ENCODE measurements around the gene SH3RF3.

The SH3RF3 gene

DNA sequence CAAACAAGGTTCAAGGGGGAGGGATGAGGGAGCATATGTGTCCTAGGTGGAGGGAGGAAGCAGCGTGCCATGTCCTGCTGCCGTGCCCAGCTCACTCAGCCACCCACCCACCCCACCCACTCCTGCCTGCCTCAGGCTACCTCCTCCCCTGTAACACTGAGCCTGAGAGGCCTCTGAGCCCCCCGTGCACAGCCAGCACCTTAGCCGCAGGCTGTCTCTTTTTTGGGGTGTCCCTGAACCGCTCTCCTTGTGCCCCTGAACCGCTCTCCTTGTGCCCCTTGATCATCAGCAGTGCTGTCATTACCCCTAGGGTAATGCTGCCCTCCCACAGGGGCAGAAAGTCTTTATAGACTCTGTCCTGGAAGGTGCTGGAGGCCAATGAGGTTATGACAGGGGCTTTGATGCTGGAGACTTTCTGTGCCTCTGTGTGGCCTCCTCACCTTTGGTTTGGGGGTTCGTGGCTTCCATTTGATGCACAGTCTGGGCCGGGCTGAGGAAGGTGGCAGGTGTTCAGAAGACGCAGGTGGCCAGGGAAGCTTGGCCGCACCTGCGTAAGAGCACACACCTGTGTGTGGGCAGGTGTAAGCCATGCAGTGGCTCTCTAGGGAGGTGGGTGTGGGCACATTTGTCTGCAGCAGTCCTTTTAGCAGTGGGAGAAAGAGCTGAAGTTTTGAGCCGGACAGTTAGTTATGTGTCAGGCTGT, 344.8 kb downstream of the SH3RF3 start:
- DNase-seq (ENCODE audit: low read depth in 2 of 2): no peak

DNA sequence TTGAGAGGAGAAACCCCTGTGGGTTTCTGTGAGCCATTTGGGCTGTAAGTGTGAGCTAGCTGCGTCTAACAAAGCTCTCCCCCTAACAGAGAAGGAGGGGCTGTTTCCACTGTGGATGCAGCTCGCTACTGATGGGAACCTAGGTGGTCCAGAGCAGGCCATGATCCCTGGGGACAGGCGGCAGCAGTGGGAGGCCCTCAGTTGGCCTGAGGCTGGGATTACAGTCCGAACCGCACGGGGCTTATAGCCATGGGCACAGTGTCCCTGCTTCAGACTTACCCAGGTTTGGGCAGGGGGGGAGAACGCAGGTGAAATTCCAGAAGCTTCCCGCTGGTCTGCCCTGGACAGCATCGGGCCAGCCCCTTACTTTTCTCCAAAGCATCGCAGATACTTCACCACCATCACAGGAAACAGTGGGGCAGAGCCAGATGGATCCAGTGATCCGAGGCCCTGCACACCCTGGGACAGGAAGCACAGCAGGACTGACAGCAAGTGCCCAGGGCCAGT, 345.4 kb downstream of the SH3RF3 start:
- no peak for DNase-seq (ENCODE audit: low read depth in 2 of 2)

- DNase-seq (ENCODE audit: low read depth in 2 of 2): no peak
These were observed 346.7 kb downstream of the SH3RF3 start for GRCh38 chr2:109475531-109476210.

DNA sequence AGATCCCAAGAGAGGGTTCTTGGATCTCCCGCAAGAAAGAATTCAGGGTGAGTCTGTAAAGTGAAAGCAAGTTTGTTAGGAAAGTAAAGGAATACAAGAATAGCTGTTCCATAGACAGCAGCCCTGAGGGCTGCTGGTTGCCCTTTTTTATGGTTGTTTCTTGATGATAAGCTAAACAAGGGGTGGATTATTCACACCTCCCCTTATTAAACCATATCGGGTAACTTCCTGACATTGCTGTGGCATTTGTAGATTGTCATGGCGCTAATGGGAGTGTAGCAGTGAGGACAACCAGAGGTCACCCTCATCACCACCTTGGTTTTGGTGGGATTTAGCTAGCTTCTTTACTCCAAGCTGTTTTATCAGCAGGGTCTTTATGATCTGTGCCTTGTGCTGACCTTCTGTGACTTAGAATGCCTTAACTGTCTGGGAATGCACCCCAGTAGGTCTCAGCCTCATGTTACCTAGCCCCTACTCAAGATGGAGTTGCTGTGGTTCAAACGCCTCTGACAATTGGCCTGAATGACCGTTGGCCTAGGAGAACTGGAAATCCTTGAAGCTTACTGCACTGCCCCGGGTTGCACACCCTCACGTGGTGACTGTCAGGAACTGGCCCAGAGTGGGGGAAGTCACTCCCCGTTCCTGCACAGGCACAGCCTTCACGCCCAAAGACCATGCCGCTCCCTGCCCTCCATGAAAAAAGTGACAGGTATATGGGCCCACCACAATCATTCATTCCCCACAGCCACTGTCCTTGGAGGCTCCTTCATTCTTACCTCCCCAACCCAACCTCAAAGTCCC, 347.8 kb downstream of the SH3RF3 start:
- no peak for DNase-seq (ENCODE audit: low read depth in 2 of 2)

DNA sequence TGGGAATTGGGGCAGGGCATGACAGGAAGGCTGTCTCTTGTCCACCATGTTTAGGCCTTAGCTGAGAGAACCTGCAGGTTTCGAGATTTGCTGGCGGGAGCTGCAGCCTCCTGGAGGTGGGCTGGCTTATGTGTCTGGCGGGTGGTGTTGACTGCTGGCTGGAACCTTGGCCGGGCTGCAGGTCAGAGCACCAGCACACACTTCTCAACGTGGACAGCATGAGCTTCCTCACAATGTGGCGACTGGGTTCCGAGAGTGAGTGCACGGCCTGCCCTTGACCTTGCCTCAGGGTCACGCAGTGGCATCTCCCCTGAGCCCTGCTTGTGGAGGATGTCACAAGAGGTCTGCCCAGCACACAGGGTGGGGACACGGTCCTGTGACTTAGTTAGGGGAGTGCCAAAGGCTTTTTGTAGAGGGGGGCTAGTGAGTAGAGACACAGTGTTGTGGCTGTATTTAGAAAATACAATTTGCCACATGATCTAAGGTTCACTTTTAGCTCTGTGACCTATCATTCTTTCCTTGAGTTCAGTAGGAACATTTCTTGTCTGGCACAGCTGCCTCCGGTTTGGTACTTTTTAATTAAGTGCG, 350.0 kb downstream of the SH3RF3 start:
- no peak for DNase-seq (ENCODE audit: low read depth in 2 of 2)

- no peak for DNase-seq (ENCODE audit: low read depth in 2 of 2)
These were observed 350.8 kb downstream of the SH3RF3 start for GRCh38 chr2:109479804-109480203.

DNA sequence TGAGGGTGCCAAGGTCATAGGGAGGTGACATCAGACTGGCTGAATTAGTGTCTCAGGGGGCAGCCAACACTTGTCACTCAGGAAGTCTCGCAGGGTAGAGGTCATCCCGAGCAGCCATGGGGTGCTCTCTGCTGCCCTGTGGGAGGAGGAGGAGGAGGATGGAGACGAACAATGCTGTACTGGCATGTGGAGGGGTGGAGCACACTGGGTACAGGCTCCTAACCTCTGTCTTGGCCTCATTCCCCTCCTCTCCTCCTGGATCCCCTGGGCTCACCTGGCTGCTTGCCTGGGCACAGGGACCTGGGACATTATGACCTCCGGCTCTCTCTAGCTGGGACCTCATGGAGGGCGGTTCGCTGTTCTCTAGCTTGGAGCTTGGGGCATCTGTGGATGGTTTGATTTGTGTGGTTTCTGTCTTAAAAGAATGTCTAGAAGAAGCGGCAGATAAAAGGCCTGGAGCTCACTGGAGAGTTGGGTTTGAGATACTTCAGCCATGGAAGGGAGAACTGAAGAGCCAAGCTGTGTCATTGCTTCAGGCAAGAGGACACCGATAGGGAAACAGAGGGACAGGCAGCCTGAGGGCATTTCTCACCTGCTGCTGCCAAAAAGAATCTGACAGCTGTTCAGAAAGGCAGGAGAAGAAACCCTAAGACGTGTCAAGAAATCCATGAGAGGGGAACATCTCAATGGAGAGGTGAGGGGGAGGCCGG, 351.6 kb downstream of the SH3RF3 start:
- DNase-seq (ENCODE audit: low read depth in 2 of 2): no peak

DNA sequence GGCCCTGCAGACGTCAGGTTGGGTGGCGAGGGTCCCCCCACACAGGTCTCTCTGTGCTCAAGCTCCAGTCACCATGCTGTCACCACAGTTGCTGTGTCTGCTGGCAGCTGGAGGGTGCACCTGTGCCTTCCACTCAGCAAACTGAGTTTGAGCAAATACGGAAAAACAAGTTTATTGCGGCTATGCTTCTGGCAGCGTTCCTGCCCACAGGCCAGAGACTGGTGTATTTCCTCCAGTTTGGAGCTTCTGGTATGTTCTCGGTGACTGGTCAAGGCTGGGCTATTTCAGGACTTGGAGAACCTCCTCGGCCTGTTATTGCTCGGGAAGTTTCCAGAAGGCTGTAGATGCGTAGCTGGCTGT, 352.2 kb downstream of the SH3RF3 start:
- DNase-seq (ENCODE audit: low read depth in 2 of 2): no peak

DNA sequence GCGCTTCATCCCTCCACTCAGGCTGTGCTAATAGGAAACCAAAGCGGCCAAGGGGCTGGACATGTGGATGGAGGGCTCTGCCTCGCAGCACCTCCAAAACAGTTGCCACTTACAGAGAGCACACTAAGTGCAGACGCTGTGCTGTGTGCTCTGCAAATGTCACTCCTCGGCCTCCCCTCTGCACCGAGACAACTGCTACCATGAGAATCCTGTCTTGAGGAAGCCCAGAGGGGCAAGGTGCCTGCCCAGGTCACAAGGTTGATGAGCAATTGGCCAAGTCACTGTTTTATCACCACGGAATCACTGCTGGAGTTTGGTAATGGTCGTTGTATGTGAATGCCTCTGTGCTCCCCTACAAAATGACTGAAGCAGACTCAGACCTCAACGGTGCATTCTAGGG, 352.6 kb downstream of the SH3RF3 start:
- no peak for DNase-seq (ENCODE audit: low read depth in 2 of 2)

GRCh38 chr2:109482361-109482861, 353.4 kb downstream of the SH3RF3 start:
- no peak for DNase-seq (ENCODE audit: low read depth in 2 of 2)

GRCh38 chr2:109486711-109487535, 357.9 kb downstream of the SH3RF3 start:
- DNase-seq (ENCODE audit: low read depth in 2 of 2): no peak

GRCh38 chr2:109487536-109487869, 358.5 kb downstream of the SH3RF3 start:
- no peak for DNase-seq (ENCODE audit: low read depth in 2 of 2)

GRCh38 chr2:109487871-109488655, 359.1 kb downstream of the SH3RF3 start:
- no peak for DNase-seq (ENCODE audit: low read depth in 2 of 2)

DNA sequence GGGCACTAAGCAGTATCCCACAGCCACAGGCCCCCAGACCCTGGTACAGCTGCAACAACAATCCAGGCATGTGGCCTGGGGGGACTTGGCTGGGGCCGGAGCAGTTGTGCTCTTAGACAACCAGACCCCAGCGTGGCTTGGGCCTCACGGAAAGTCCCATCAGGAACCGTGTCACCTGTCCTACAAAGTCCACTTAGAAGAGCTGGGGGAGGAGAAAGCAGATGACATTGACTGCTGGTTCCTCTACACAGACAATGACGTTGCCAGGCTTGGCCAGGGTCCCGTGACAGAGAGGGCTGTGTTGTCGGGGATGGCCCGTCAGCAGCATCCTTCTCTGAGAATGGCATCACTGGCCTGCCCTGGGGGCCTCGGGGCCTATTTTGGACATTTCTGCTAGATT, 360.3 kb downstream of the SH3RF3 start:
- no peak for DNase-seq (ENCODE audit: low read depth in 2 of 2)

DNA sequence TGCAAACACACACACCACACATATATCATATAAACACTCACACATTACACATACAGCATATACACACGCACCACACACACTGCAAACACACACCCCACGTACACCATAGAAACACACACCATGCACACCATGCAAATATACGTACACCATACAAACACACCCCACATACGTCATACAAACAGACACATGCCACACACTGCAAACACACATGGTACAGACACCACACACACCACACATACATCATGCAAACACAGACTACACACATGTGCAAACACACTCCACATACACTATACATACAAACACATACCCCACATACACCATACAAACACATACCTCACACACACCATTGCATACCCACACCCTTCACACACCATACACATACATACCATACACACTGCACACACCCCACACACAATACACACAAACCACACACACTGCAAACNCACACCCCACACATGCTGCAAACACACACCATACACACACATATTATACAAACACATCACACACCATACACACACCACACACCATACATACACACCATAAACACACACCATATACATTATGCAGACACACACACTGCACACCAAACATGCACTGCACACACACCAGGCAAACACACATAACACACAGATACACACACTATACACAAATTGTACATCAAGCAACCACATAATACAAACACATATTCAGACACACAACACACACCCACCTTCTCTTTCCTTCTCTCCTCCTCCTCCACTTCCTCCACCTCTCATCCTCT, 364.4 kb downstream of the SH3RF3 start:
- no peak for DNase-seq (ENCODE audit: low read depth in 2 of 2)

- DNase-seq (ENCODE audit: low read depth in 2 of 2): no peak
These were observed 365.3 kb downstream of the SH3RF3 start for GRCh38 chr2:109494351-109494750.

DNA sequence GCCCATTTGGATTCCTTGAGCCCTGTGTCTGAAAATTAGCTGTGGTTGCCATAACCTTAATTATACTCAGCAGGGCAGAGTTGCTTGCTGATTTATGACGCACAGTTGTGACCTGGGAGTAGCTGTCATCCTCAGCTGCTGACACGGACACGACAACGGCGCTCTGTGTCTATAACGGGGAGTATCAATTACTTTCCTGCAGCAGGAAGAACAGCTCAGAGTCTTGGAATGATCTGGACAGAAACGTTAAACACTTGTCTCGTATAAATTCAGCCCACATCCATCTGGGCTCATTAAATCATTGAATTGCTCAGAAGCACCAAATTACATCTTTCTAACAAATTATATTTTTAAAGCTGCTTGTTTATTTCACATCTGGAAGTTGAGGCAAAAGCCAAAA, 368.5 kb downstream of the SH3RF3 start:
- DNase-seq (ENCODE audit: low read depth in 2 of 2): no peak

- DNase-seq (ENCODE audit: low read depth in 2 of 2): no peak
These were observed 369.2 kb downstream of the SH3RF3 start for GRCh38 chr2:109497911-109498870.

All from stimulated activated CD8-positive, alpha-beta memory T cell treated with anti-CD3 and anti-CD28 coated beads, Interleukin-2, amount 100 ng/mL, for 1 hour (primary cell).